Naive B cell (primary cell): Measurements from ENCODE around the gene SUPT3H. TPM values are rescaled to one million over a fixed set of nuclear protein-coding genes. Genes with fewer than 3 reads are reported as not detected.

Experiments
- ATAC-seq, 2 donors: fragments of 150-1000 bp; cut with Tn5 transposase; 2 replicates each; pipeline ENCODE4 v1.10.0; 2021; ENCODE audit warnings: low read depth in 2 of 2, mild to moderate bottlenecking in 2 of 2, moderate library complexity in 2 of 2
- DNase-seq: peaks from one replicate; pipeline ENCODE4 v3.0.0; 2022
- H3K27ac Mint-ChIP-seq, 6 donors: one replicate each; pipeline ENCODE4 v1.8.0; 2020 to 2022; ENCODE audit warnings: mild to moderate bottlenecking in 6 of 6, mixed read lengths in 6 of 6, moderate library complexity in 5 of 6, inconsistent platforms in 2 of 6
- H3K27me3 Mint-ChIP-seq, 3 donors: one replicate each; pipeline ENCODE4 v1.8.0; 2021 to 2022; ENCODE audit warnings: mixed read lengths in 3 of 3, mild to moderate bottlenecking in 1 of 3
- H3K36me3 Mint-ChIP-seq, 2 donors: one replicate each; pipeline ENCODE4 v1.8.0; 2020 to 2022; ENCODE audit warnings: mixed read lengths in 2 of 2, inconsistent platforms in 1 of 2, mild to moderate bottlenecking in 1 of 2
- H3K4me1 Mint-ChIP-seq, 3 donors: one replicate each; pipeline ENCODE4 v1.8.0; 2020 to 2022; ENCODE audit warnings: mixed read lengths in 3 of 3, inconsistent platforms in 1 of 3, mild to moderate bottlenecking in 1 of 3, moderate library complexity in 1 of 3
- H3K4me3 Mint-ChIP-seq, 8 donors: one replicate each; pipeline ENCODE4 v1.8.0; 2020 to 2022; ENCODE audit warnings: mild to moderate bottlenecking in 8 of 8, mixed read lengths in 8 of 8, moderate library complexity in 8 of 8, inconsistent platforms in 2 of 8
- H3K9me3 Mint-ChIP-seq, 7 donors: one replicate each; pipeline ENCODE4 v1.8.0; 2020 to 2022; ENCODE audit warnings: mixed read lengths in 7 of 7, mild to moderate bottlenecking in 5 of 7, inconsistent platforms in 2 of 7, moderate library complexity in 1 of 7
- polyA plus RNA-seq, 6 donors: library from polyadenylated mRNA; unstranded; fragments of 300-500 nt; fragmentation: Illumina TruSeq; gene quantifications; one replicate each; pipeline ENCODE4 v1.2.3, GENCODE V29; 2021; ENCODE audit warnings: low read depth in 6 of 6

SUPT3H gene
- polyA plus RNA-seq, 6 donors from 2014 or later = 3.7 to 8.6 (median 6.7) TPM

DNA sequence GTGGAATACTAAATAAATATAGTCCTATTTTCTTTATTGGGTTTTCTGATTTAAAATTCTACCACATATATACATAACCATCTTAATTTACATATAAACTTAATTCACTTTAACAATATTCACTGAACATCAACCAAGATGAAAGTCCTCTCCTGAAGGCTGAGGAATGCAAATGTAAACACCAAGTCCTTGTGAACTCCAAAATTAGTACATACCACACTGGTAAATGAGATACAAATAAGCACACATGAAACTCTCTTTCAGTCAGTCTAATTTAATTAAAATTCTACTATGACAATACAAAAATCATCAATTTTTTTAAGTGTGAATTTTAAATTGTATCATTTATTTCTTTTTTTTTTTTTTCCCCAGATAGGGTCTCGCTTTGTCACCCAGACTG is 254.7 kb downstream of the SUPT3H start:
- Mint-ChIP-seq H3K4me1 (no peaks in the 10 kb centered on the region), H3K27ac (no peak overlapping the region), H3K36me3 (no peaks in the 10 kb centered on the region), H3K4me3 (no peak overlapping the region), H3K27me3 (no peaks in the 10 kb centered on the region), H3K9me3 (no peaks in the 10 kb centered on the region)
- DNase-seq (no peak), ATAC-seq (no peak)

- no peak for ATAC-seq
- no peak for DNase-seq
- Mint-ChIP-seq H3K4me3 (no peak overlapping the region), H3K27ac (no peak overlapping the region), H3K27me3 (no peaks in the 10 kb centered on the region), H3K4me1 (peaks cover 0 to 2% (median 0%) of the 10 kb centered on the region in 3 donors), H3K36me3 (no peaks in the 10 kb centered on the region), H3K9me3 (no peaks in the 10 kb centered on the region)
Measured at GRCh38 chr6:45118754-45119153, 259.0 kb downstream of the SUPT3H start.

DNA sequence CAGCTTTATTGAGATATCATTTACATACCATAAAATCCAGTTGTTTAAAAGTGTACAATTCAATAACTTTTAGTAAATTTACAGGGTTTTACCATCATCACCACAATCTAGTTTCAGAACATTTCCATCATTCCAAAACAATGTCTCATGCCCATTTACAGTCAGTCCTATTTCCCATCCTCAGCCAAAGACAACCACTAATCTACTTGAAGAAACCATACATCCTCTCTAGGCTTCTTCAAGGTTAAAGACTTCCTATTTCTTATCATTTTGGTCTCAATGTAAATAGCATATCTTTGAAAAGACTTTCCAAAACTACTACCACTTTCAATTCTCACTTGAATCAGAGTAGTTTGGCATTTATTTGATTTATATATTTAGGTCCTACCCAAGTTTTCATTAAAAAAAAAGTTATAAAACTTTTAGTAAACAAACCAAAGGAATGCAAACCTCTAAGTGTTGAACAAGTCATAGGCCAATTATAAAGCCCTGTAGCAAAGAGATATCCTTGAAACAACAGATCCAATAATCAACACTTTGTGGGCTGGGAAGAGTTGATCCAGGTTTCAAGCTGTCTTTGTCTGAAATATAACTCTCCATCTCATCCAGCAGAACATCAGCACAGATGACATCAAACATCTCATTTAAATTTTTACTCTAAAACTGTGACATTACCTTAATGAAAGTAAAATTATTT is 260.9 kb downstream of the SUPT3H start:
- Mint-ChIP-seq H3K36me3 (no peaks in the 10 kb centered on the region), H3K4me3 (no peak overlapping the region), H3K9me3 (no peaks in the 10 kb centered on the region), H3K27ac (peak overlapping the region in 1 of 6 donors; percentile 71), H3K27me3 (no peaks in the 10 kb centered on the region), H3K4me1 (peaks cover 0 to 2% (median 0%) of the 10 kb centered on the region in 3 donors)
- DNase-seq (no peak), ATAC-seq (no peak)

- no peak overlapping the region for H3K4me3 Mint-ChIP-seq
- ATAC-seq (no peak), DNase-seq (no peak)
- H3K27me3 Mint-ChIP-seq = no peaks in the 10 kb centered on the region
- H3K27ac Mint-ChIP-seq = no peak overlapping the region
- no peaks in the 10 kb centered on the region for H3K9me3 Mint-ChIP-seq
- H3K4me1 Mint-ChIP-seq = peaks cover 0 to 2% (median 0%) of the 10 kb centered on the region in 3 donors
- no peaks in the 10 kb centered on the region for H3K36me3 Mint-ChIP-seq
Measured at GRCh38 chr6:45115696-45116095, 262.0 kb downstream of the SUPT3H start.

GRCh38 chr6:45112711-45113110 is 265.0 kb downstream of the SUPT3H start:
- Mint-ChIP-seq H3K36me3 (no peaks in the 10 kb centered on the region), H3K4me3 (no peak overlapping the region), H3K27me3 (no peaks in the 10 kb centered on the region), H3K4me1 (peaks cover 0 to 16% (median 14%) of the 10 kb centered on the region in 3 donors), H3K9me3 (no peaks in the 10 kb centered on the region), H3K27ac (no peak overlapping the region)
- no peak for DNase-seq
- no peak for ATAC-seq

DNA sequence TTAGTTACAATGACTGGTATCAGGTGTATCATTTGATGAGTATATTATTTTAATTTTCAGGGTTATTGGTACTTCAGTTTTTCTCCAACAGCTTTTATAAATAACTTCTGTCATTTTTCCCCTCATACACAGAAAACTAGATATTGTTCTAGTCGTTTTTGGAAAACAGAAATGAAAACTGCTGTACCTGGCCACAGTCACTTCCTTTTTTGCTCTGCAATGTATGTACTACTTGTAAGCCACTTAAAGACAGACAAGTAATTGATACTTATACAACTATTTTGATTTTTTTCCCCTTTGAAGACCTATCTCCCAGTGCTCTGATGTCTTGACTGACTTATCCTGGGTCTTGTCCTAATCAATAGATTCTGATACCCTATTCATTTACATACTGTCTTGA is 268.2 kb downstream of the SUPT3H start:
- DNase-seq = no peak
- H3K27me3 Mint-ChIP-seq = no peaks in the 10 kb centered on the region
- ATAC-seq = no peak
- no peaks in the 10 kb centered on the region for H3K9me3 Mint-ChIP-seq
- H3K4me3 Mint-ChIP-seq = no peak overlapping the region
- peak overlapping the region in 1 of 6 donors; percentile 39 for H3K27ac Mint-ChIP-seq
- H3K36me3 Mint-ChIP-seq = no peaks in the 10 kb centered on the region
- peaks cover 0 to 15% (median 14%) of the 10 kb centered on the region in 3 donors for H3K4me1 Mint-ChIP-seq

- peaks cover 0 to 4% of the 10 kb centered on the region in 2 donors for H3K36me3 Mint-ChIP-seq
- ATAC-seq = no peak
- no peak overlapping the region for H3K27ac Mint-ChIP-seq
- no peaks in the 10 kb centered on the region for H3K27me3 Mint-ChIP-seq
- peaks cover 3 to 15% (median 14%) of the 10 kb centered on the region in 3 donors for H3K4me1 Mint-ChIP-seq
- DNase-seq = no peak
- H3K9me3 Mint-ChIP-seq = no peaks in the 10 kb centered on the region
- no peak overlapping the region for H3K4me3 Mint-ChIP-seq
Measured at GRCh38 chr6:45105170-45105820, 272.4 kb downstream of the SUPT3H start.

GRCh38 chr6:45104429-45104828 is 273.3 kb downstream of the SUPT3H start:
- Mint-ChIP-seq H3K27me3 (no peaks in the 10 kb centered on the region), H3K27ac (no peak overlapping the region), H3K9me3 (no peaks in the 10 kb centered on the region), H3K4me1 (peaks cover 3 to 8% (median 7%) of the 10 kb centered on the region in 3 donors), H3K36me3 (peaks cover 0 to 4% of the 10 kb centered on the region in 2 donors), H3K4me3 (no peak overlapping the region)
- ATAC-seq (no peak), DNase-seq (no peak)

GRCh38 chr6:45098256-45098655 is 279.5 kb downstream of the SUPT3H start:
- no peak overlapping the region for H3K4me3 Mint-ChIP-seq
- H3K36me3 Mint-ChIP-seq = peaks cover 4 to 13% of the 10 kb centered on the region in 2 donors
- peaks cover 0 to 3% (median 0%) of the 10 kb centered on the region in 3 donors for H3K4me1 Mint-ChIP-seq
- H3K9me3 Mint-ChIP-seq = peaks cover 0 to 2% (median 0%) of the 10 kb centered on the region in 7 donors
- no peak overlapping the region for H3K27ac Mint-ChIP-seq
- ATAC-seq = no peak
- no peaks in the 10 kb centered on the region for H3K27me3 Mint-ChIP-seq
- no peak for DNase-seq

- Mint-ChIP-seq H3K4me1 (no peaks in the 10 kb centered on the region), H3K9me3 (peaks cover 0 to 2% (median 0%) of the 10 kb centered on the region in 7 donors), H3K27me3 (no peaks in the 10 kb centered on the region), H3K36me3 (peaks cover 0 to 13% of the 10 kb centered on the region in 2 donors), H3K4me3 (no peak overlapping the region), H3K27ac (no peak overlapping the region)
- ATAC-seq (no peak), DNase-seq (no peak)
Measured at GRCh38 chr6:45094831-45095230, 282.9 kb downstream of the SUPT3H start.

- no peak for ATAC-seq
- Mint-ChIP-seq H3K27ac (no peak overlapping the region), H3K36me3 (no peaks in the 10 kb centered on the region), H3K4me3 (no peak overlapping the region), H3K4me1 (no peaks in the 10 kb centered on the region), H3K27me3 (no peaks in the 10 kb centered on the region), H3K9me3 (no peaks in the 10 kb centered on the region)
- no peak for DNase-seq
Measured at GRCh38 chr6:45092135-45092534, 285.6 kb downstream of the SUPT3H start.

DNA sequence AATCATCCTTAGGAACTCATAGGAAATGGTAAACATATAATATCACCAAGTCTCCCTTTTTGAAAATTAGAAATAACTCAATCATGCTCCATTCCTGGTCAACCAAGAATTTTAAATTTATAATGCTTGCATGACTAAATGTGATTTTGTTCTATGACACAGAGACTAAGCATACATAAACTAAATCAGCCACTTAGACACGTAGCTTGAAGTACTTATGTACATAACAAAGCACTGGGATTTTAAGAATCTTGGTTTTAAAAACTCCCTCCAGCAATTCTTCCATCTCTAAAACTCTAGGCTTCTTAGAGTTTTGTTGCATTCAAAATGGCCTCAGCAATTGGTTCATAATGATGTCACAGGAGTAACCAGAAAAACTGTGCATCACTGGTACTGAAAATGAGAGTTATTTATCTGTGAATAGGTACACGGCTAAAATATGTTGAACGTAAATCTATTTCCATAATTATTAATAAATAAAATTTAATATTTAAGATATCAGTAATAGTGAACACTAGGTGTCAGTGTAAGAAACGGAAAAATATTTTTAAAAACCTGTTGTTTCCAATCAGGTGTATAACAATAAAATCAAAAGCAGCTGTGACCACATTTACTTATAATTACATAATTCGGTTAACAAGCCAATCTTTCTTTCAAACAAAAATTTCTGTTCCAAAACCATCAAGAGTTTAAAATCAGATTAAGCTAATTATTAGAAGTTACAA is 291.2 kb downstream of the SUPT3H start:
- ATAC-seq (no peak), DNase-seq (no peak)
- Mint-ChIP-seq H3K9me3 (peaks cover 0 to 6% (median 0%) of the 10 kb centered on the region in 7 donors), H3K27ac (no peak overlapping the region), H3K4me1 (no peaks in the 10 kb centered on the region), H3K4me3 (no peak overlapping the region), H3K27me3 (no peaks in the 10 kb centered on the region), H3K36me3 (no peaks in the 10 kb centered on the region)

DNA sequence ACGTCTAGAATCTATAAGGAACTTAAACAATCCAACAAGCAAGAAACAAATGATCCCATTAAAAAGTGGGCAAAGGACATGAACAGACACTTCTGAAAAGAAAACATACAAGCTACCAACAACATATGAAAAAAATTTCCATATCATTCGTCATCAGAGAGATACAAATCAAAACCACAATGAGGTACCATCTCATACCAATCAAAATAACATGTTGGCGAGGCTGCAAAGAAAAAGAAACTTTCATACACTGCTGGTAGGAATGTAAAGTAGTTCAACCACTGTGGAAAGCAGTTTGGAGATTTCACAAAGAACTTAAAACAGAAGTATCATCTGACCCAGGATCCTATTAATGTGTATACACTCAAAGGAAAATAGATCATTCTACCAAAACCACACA is 293.5 kb downstream of the SUPT3H start:
- Mint-ChIP-seq H3K4me3 (no peak overlapping the region), H3K27ac (no peak overlapping the region), H3K9me3 (peaks cover 0 to 17% (median 7%) of the 10 kb centered on the region in 7 donors), H3K36me3 (peaks cover 8 to 9% of the 10 kb centered on the region in 2 donors), H3K4me1 (no peaks in the 10 kb centered on the region), H3K27me3 (no peaks in the 10 kb centered on the region)
- DNase-seq = no peak
- ATAC-seq = no peak

GRCh38 chr6:45082091-45082490 is 295.6 kb downstream of the SUPT3H start:
- peaks cover 7 to 31% (median 23%) of the 10 kb centered on the region in 7 donors for H3K9me3 Mint-ChIP-seq
- no peak for DNase-seq
- no peak overlapping the region for H3K4me3 Mint-ChIP-seq
- H3K27ac Mint-ChIP-seq = no peak overlapping the region
- H3K36me3 Mint-ChIP-seq = peaks cover 13 to 26% of the 10 kb centered on the region in 2 donors
- H3K4me1 Mint-ChIP-seq = no peaks in the 10 kb centered on the region
- ATAC-seq = no peak
- H3K27me3 Mint-ChIP-seq = no peaks in the 10 kb centered on the region
